ENCODE results near the gene LPAR6.

DNA sequence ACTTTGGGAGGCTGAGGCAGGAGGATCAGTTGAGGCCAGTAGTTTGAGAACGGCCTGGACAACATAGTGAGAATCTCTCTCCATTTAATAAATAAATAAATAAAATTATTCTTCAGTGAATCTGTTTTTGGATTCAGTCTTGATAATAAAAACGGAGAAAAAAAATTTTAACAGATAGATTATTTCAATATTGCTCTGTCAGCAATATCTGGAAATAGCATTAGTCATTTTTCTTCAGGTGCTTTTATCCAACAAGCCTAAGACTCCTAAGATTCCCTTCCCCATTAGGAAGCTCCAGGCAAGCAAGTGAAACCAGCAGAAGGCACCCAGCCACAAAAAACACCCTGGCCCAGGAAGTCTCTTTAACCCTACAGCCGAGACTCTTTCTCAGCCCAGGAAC lies 21.3 kb upstream of the LPAR6 start:
- TF ChIP-seq, protein P1, sequence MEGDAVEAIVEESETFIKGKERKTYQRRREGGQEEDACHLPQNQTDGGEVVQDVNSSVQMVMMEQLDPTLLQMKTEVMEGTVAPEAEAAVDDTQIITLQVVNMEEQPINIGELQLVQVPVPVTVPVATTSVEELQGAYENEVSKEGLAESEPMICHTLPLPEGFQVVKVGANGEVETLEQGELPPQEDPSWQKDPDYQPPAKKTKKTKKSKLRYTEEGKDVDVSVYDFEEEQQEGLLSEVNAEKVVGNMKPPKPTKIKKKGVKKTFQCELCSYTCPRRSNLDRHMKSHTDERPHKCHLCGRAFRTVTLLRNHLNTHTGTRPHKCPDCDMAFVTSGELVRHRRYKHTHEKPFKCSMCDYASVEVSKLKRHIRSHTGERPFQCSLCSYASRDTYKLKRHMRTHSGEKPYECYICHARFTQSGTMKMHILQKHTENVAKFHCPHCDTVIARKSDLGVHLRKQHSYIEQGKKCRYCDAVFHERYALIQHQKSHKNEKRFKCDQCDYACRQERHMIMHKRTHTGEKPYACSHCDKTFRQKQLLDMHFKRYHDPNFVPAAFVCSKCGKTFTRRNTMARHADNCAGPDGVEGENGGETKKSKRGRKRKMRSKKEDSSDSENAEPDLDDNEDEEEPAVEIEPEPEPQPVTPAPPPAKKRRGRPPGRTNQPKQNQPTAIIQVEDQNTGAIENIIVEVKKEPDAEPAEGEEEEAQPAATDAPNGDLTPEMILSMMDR (IDR thresholded peaks at IDR 0.05): no peak
- no peak for TF ChIP-seq POLR2A (IDR thresholded peaks at IDR 0.05)
- no peak for TF ChIP-seq POLR2AphosphoS5 (IDR thresholded peaks at IDR 0.05)

Measured in suprapubic skin (tissue), 4 donors.